Measurements from ENCODE around the gene UNC93B1.
"Not testable (repeated sequence)": the region's sequence is repeated elsewhere in the genome, so short reads cannot be mapped to it uniquely, and the experiment has no call there.

The UNC93B1 gene

GRCh38 chr11:67963879-67964278 is 40.0 kb downstream of the UNC93B1 start:
- DNase-seq (ENCODE audit: extremely low read depth, insufficient read length) = not testable (repeated sequence)

GRCh38 chr11:67963217-67963616 is 40.7 kb downstream of the UNC93B1 start:
- DNase-seq (ENCODE audit: extremely low read depth, insufficient read length); H3K36me3 ChIP-seq (ENCODE audit: control insufficient read depth, insufficient read depth, low read length); H3K27me3 ChIP-seq (replicated peaks; ENCODE audit: control insufficient read depth, insufficient read depth, low read length); H3K4me3 ChIP-seq (replicated peaks; ENCODE audit: low read depth, low read length): not testable (repeated sequence)

More at GRCh38 chr11:67963879-67964278, 40.0 kb downstream of the UNC93B1 start:
- H3K36me3 ChIP-seq (ENCODE audit: control insufficient read depth, insufficient read depth, low read length); H3K4me3 ChIP-seq (replicated peaks; ENCODE audit: low read depth, low read length); H3K27me3 ChIP-seq (replicated peaks; ENCODE audit: control insufficient read depth, insufficient read depth, low read length): not testable (repeated sequence)

GRCh38 chr11:67956236-67956635 is 47.7 kb downstream of the UNC93B1 start:
- not testable (repeated sequence) for H3K36me3 ChIP-seq (ENCODE audit: control insufficient read depth, insufficient read depth, low read length); DNase-seq (ENCODE audit: extremely low read depth, insufficient read length); H3K27me3 ChIP-seq (replicated peaks; ENCODE audit: control insufficient read depth, insufficient read depth, low read length); H3K4me3 ChIP-seq (replicated peaks; ENCODE audit: low read depth, low read length)

GRCh38 chr11:67955461-67956007 is 48.4 kb downstream of the UNC93B1 start:
- peak; percentile 23 for TF ChIP-seq CTCF (IDR thresholded peaks at IDR 0.05; ENCODE audit: insufficient read depth, low read length, poor library complexity, severe bottlenecking)
- H3K27me3 ChIP-seq (replicated peaks; ENCODE audit: control insufficient read depth, insufficient read depth, low read length); H3K36me3 ChIP-seq (ENCODE audit: control insufficient read depth, insufficient read depth, low read length): not testable (repeated sequence)
- peak; percentile 66 for DNase-seq (ENCODE audit: extremely low read depth, insufficient read length)
- H3K4me3 ChIP-seq (replicated peaks; ENCODE audit: low read depth, low read length) = peak overlapping the region; percentile 35

GRCh38 chr11:67954971-67955370 is 48.9 kb downstream of the UNC93B1 start:
- H3K4me3 ChIP-seq (replicated peaks; ENCODE audit: low read depth, low read length); DNase-seq (ENCODE audit: extremely low read depth, insufficient read length); H3K36me3 ChIP-seq (ENCODE audit: control insufficient read depth, insufficient read depth, low read length); H3K27me3 ChIP-seq (replicated peaks; ENCODE audit: control insufficient read depth, insufficient read depth, low read length): not testable (repeated sequence)

- not testable (repeated sequence) for DNase-seq (ENCODE audit: extremely low read depth, insufficient read length); H3K27me3 ChIP-seq (replicated peaks; ENCODE audit: control insufficient read depth, insufficient read depth, low read length); H3K4me3 ChIP-seq (replicated peaks; ENCODE audit: low read depth, low read length); H3K36me3 ChIP-seq (ENCODE audit: control insufficient read depth, insufficient read depth, low read length)
These were observed 49.6 kb downstream of the UNC93B1 start for GRCh38 chr11:67954251-67954650.

GRCh38 chr11:67950705-67951104 is 53.2 kb downstream of the UNC93B1 start:
- H3K36me3 ChIP-seq (ENCODE audit: control insufficient read depth, insufficient read depth, low read length); H3K27me3 ChIP-seq (replicated peaks; ENCODE audit: control insufficient read depth, insufficient read depth, low read length); DNase-seq (ENCODE audit: extremely low read depth, insufficient read length); H3K4me3 ChIP-seq (replicated peaks; ENCODE audit: low read depth, low read length): not testable (repeated sequence)

GRCh38 chr11:67947785-67948184 is 56.1 kb downstream of the UNC93B1 start:
- not testable (repeated sequence) for H3K4me3 ChIP-seq (replicated peaks; ENCODE audit: low read depth, low read length); DNase-seq (ENCODE audit: extremely low read depth, insufficient read length); H3K36me3 ChIP-seq (ENCODE audit: control insufficient read depth, insufficient read depth, low read length)

GRCh38 chr11:67946403-67946802 is 57.5 kb downstream of the UNC93B1 start:
- not testable (repeated sequence) for H3K36me3 ChIP-seq (ENCODE audit: control insufficient read depth, insufficient read depth, low read length); DNase-seq (ENCODE audit: extremely low read depth, insufficient read length); H3K4me3 ChIP-seq (replicated peaks; ENCODE audit: low read depth, low read length); H3K27me3 ChIP-seq (replicated peaks; ENCODE audit: control insufficient read depth, insufficient read depth, low read length)

More at GRCh38 chr11:67947785-67948184, 56.1 kb downstream of the UNC93B1 start:
- H3K27me3 ChIP-seq (replicated peaks; ENCODE audit: control insufficient read depth, insufficient read depth, low read length) = not testable (repeated sequence)

- DNase-seq (ENCODE audit: extremely low read depth, insufficient read length); H3K4me3 ChIP-seq (replicated peaks; ENCODE audit: low read depth, low read length): not testable (repeated sequence)
These were observed 60.5 kb downstream of the UNC93B1 start for GRCh38 chr11:67943406-67943805.

More at GRCh38 chr11:67943406-67943805, 60.5 kb downstream of the UNC93B1 start:
- not testable (repeated sequence) for H3K27me3 ChIP-seq (replicated peaks; ENCODE audit: control insufficient read depth, insufficient read depth, low read length); H3K36me3 ChIP-seq (ENCODE audit: control insufficient read depth, insufficient read depth, low read length)

Data from GM06990 (cell line).